ENCODE measurements around the gene DLG2.

The DLG2 gene

GRCh38 chr11:83918476-83918875, 1708.7 kb downstream of the DLG2 start:
- no peak for DNase-seq (ENCODE audit: low spot score)
- Mint-ChIP-seq H3K9me3 (no peaks in the 10 kb centered on the region), H3K27me3 (ENCODE audit: low read depth) (no peaks in the 10 kb centered on the region), H3K4me3 (no peak overlapping the region), H3K4me1 (ENCODE audit: low read depth) (no peaks in the 10 kb centered on the region), H3K36me3 (ENCODE audit: low read depth) (no peaks in the 10 kb centered on the region), H3K27ac (no peak overlapping the region)

- no peaks in the 10 kb centered on the region for H3K27me3 Mint-ChIP-seq (ENCODE audit: low read depth)
- H3K27ac Mint-ChIP-seq: no peak overlapping the region
- DNase-seq (ENCODE audit: low spot score): no peak
- no peaks in the 10 kb centered on the region for H3K9me3 Mint-ChIP-seq
- no peaks in the 10 kb centered on the region for H3K4me1 Mint-ChIP-seq (ENCODE audit: low read depth)
- no peaks in the 10 kb centered on the region for H3K36me3 Mint-ChIP-seq (ENCODE audit: low read depth)
- no peak overlapping the region for H3K4me3 Mint-ChIP-seq
Observed at GRCh38 chr11:83914995-83915394, 1712.1 kb downstream of the DLG2 start.

GRCh38 chr11:83909579-83910534, 1717.3 kb downstream of the DLG2 start:
- H3K27ac Mint-ChIP-seq: no peak overlapping the region
- H3K36me3 Mint-ChIP-seq (ENCODE audit: low read depth): no peaks in the 10 kb centered on the region
- H3K27me3 Mint-ChIP-seq (ENCODE audit: low read depth): no peaks in the 10 kb centered on the region
- H3K4me3 Mint-ChIP-seq: no peak overlapping the region
- DNase-seq (ENCODE audit: low spot score): no peak
- H3K9me3 Mint-ChIP-seq: no peaks in the 10 kb centered on the region
- no peaks in the 10 kb centered on the region for H3K4me1 Mint-ChIP-seq (ENCODE audit: low read depth)

- Mint-ChIP-seq H3K9me3 (no peaks in the 10 kb centered on the region), H3K36me3 (ENCODE audit: low read depth) (no peaks in the 10 kb centered on the region), H3K27ac (no peak overlapping the region), H3K27me3 (ENCODE audit: low read depth) (no peaks in the 10 kb centered on the region), H3K4me3 (no peak overlapping the region), H3K4me1 (ENCODE audit: low read depth) (no peaks in the 10 kb centered on the region)
- no peak for DNase-seq (ENCODE audit: low spot score)
Observed at GRCh38 chr11:83908298-83908856, 1718.8 kb downstream of the DLG2 start.

GRCh38 chr11:83895516-83895915, 1731.6 kb downstream of the DLG2 start:
- no peak for DNase-seq (ENCODE audit: low spot score)
- H3K36me3 Mint-ChIP-seq (ENCODE audit: low read depth): no peaks in the 10 kb centered on the region
- H3K9me3 Mint-ChIP-seq: peaks cover 5% of the 10 kb centered on the region
- no peaks in the 10 kb centered on the region for H3K4me1 Mint-ChIP-seq (ENCODE audit: low read depth)
- no peak overlapping the region for H3K4me3 Mint-ChIP-seq
- no peak overlapping the region for H3K27ac Mint-ChIP-seq
- no peaks in the 10 kb centered on the region for H3K27me3 Mint-ChIP-seq (ENCODE audit: low read depth)

GRCh38 chr11:83881428-83881827, 1745.7 kb downstream of the DLG2 start:
- no peaks in the 10 kb centered on the region for H3K4me1 Mint-ChIP-seq (ENCODE audit: low read depth)
- H3K36me3 Mint-ChIP-seq (ENCODE audit: low read depth): no peaks in the 10 kb centered on the region
- H3K27me3 Mint-ChIP-seq (ENCODE audit: low read depth): no peaks in the 10 kb centered on the region
- DNase-seq (ENCODE audit: low spot score): no peak
- H3K27ac Mint-ChIP-seq: no peak overlapping the region
- H3K4me3 Mint-ChIP-seq: no peak overlapping the region
- peaks cover under 1% of the 10 kb centered on the region for H3K9me3 Mint-ChIP-seq

GRCh38 chr11:83871054-83871453, 1756.1 kb downstream of the DLG2 start:
- no peak overlapping the region for H3K27ac Mint-ChIP-seq
- H3K4me3 Mint-ChIP-seq: no peak overlapping the region
- H3K36me3 Mint-ChIP-seq (ENCODE audit: low read depth): no peaks in the 10 kb centered on the region
- no peaks in the 10 kb centered on the region for H3K9me3 Mint-ChIP-seq
- H3K4me1 Mint-ChIP-seq (ENCODE audit: low read depth): no peaks in the 10 kb centered on the region
- no peaks in the 10 kb centered on the region for H3K27me3 Mint-ChIP-seq (ENCODE audit: low read depth)
- DNase-seq (ENCODE audit: low spot score): no peak

- Mint-ChIP-seq H3K4me1 (ENCODE audit: low read depth) (no peaks in the 10 kb centered on the region), H3K9me3 (no peaks in the 10 kb centered on the region), H3K27ac (no peak overlapping the region), H3K27me3 (ENCODE audit: low read depth) (no peaks in the 10 kb centered on the region), H3K36me3 (ENCODE audit: low read depth) (no peaks in the 10 kb centered on the region), H3K4me3 (no peak overlapping the region)
- DNase-seq (ENCODE audit: low spot score): no peak
Observed at GRCh38 chr11:83866655-83867054, 1760.5 kb downstream of the DLG2 start.

- H3K36me3 Mint-ChIP-seq (ENCODE audit: low read depth): no peaks in the 10 kb centered on the region
- H3K4me1 Mint-ChIP-seq (ENCODE audit: low read depth): no peaks in the 10 kb centered on the region
- H3K27ac Mint-ChIP-seq: no peak overlapping the region
- no peaks in the 10 kb centered on the region for H3K27me3 Mint-ChIP-seq (ENCODE audit: low read depth)
- no peaks in the 10 kb centered on the region for H3K9me3 Mint-ChIP-seq
- no peak for DNase-seq (ENCODE audit: low spot score)
- no peak overlapping the region for H3K4me3 Mint-ChIP-seq
Observed at GRCh38 chr11:83865636-83866461, 1761.3 kb downstream of the DLG2 start.

GRCh38 chr11:83864412-83865057, 1762.6 kb downstream of the DLG2 start:
- H3K27me3 Mint-ChIP-seq (ENCODE audit: low read depth): no peaks in the 10 kb centered on the region
- no peak overlapping the region for H3K4me3 Mint-ChIP-seq
- no peaks in the 10 kb centered on the region for H3K36me3 Mint-ChIP-seq (ENCODE audit: low read depth)
- H3K4me1 Mint-ChIP-seq (ENCODE audit: low read depth): no peaks in the 10 kb centered on the region
- no peaks in the 10 kb centered on the region for H3K9me3 Mint-ChIP-seq
- no peak overlapping the region for H3K27ac Mint-ChIP-seq
- DNase-seq (ENCODE audit: low spot score): no peak

GRCh38 chr11:83863272-83863671, 1763.9 kb downstream of the DLG2 start:
- Mint-ChIP-seq H3K27ac (no peak overlapping the region), H3K36me3 (ENCODE audit: low read depth) (no peaks in the 10 kb centered on the region), H3K4me3 (no peak overlapping the region), H3K4me1 (ENCODE audit: low read depth) (no peaks in the 10 kb centered on the region), H3K27me3 (ENCODE audit: low read depth) (no peaks in the 10 kb centered on the region), H3K9me3 (peaks cover 6% of the 10 kb centered on the region)
- no peak for DNase-seq (ENCODE audit: low spot score)

GRCh38 chr11:83862691-83863090, 1764.5 kb downstream of the DLG2 start:
- DNase-seq (ENCODE audit: low spot score): no peak
- Mint-ChIP-seq H3K27me3 (ENCODE audit: low read depth) (no peaks in the 10 kb centered on the region), H3K27ac (no peak overlapping the region), H3K4me3 (no peak overlapping the region), H3K9me3 (peaks cover 6% of the 10 kb centered on the region), H3K4me1 (ENCODE audit: low read depth) (no peaks in the 10 kb centered on the region), H3K36me3 (ENCODE audit: low read depth) (no peaks in the 10 kb centered on the region)

- Mint-ChIP-seq H3K36me3 (ENCODE audit: low read depth) (no peaks in the 10 kb centered on the region), H3K27ac (no peak overlapping the region), H3K4me3 (no peak overlapping the region), H3K9me3 (peaks cover 6% of the 10 kb centered on the region), H3K27me3 (ENCODE audit: low read depth) (no peaks in the 10 kb centered on the region), H3K4me1 (ENCODE audit: low read depth) (no peaks in the 10 kb centered on the region)
- DNase-seq (ENCODE audit: low spot score): no peak
Observed at GRCh38 chr11:83862033-83862432, 1765.1 kb downstream of the DLG2 start.

All from T-helper 2 cell treated with Interferon-gamma antibody and Interleukin-4, amounts not matched to agents 5 μg/mL and 100 μg/mL, for 36 hours (primary cell).